Measurements from ENCODE around the gene HRAS.
A peak's percentile ranks its signal among the peaks of the same experiment; 100 is the strongest.

HRAS gene

DNA sequence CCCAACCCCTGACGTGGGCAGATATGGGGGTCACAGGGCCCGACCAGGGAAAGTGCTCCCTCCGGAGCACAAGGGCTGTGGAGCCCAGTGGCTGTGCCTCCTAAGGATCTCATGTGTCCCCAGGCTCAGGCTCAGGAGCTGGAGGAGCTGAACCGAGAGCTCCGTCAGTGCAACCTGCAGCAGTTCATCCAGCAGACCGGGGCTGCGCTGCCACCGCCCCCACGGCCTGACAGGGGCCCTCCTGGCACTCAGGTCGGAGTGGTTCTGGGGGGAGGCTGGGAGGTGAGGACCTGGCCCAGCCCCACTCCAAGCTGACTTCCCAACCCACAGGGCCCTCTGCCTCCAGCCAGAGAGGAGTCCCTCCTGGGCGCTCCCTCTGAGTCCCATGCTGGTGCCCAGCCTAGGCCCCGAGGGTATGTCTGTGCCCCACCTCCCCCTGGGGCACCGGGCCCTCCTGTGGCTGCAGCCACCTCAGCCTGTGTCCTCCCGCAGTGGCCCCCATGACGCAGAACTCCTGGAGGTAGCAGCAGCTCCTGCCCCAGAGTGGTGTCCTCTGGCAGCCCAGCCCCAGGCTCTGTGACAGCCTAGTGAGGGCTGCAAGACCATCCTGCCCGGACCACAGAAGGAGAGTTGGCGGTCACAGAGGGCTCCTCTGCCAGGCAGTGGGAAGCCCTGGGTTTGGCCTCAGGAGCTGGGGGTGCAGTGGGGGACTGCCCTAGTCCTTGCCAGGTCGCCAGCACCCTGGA lies 27.9 kb upstream of the HRAS start:
- in situ Hi-C loops (cut with HindIII; ENCODE audit: low pct_ligation_motif_present, low sequenced_read_pairs) = no loop called here
- Histone ChIP-seq H3K27ac (no peak overlapping the region), H3K36me3 (replicated peaks) (no peaks in the 10 kb centered on the region), H3K4me3 (ENCODE audit: low read depth, low read length) (no peak overlapping the region), H3K27me3 (replicated peaks) (peaks cover under 1% of the 10 kb centered on the region)
- TF ChIP-seq, protein P1, sequence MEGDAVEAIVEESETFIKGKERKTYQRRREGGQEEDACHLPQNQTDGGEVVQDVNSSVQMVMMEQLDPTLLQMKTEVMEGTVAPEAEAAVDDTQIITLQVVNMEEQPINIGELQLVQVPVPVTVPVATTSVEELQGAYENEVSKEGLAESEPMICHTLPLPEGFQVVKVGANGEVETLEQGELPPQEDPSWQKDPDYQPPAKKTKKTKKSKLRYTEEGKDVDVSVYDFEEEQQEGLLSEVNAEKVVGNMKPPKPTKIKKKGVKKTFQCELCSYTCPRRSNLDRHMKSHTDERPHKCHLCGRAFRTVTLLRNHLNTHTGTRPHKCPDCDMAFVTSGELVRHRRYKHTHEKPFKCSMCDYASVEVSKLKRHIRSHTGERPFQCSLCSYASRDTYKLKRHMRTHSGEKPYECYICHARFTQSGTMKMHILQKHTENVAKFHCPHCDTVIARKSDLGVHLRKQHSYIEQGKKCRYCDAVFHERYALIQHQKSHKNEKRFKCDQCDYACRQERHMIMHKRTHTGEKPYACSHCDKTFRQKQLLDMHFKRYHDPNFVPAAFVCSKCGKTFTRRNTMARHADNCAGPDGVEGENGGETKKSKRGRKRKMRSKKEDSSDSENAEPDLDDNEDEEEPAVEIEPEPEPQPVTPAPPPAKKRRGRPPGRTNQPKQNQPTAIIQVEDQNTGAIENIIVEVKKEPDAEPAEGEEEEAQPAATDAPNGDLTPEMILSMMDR (IDR thresholded peaks at IDR 0.05; ENCODE audit: low read depth, low read length, missing control alignments) = no peak
- DNase-seq = no peak

DNA sequence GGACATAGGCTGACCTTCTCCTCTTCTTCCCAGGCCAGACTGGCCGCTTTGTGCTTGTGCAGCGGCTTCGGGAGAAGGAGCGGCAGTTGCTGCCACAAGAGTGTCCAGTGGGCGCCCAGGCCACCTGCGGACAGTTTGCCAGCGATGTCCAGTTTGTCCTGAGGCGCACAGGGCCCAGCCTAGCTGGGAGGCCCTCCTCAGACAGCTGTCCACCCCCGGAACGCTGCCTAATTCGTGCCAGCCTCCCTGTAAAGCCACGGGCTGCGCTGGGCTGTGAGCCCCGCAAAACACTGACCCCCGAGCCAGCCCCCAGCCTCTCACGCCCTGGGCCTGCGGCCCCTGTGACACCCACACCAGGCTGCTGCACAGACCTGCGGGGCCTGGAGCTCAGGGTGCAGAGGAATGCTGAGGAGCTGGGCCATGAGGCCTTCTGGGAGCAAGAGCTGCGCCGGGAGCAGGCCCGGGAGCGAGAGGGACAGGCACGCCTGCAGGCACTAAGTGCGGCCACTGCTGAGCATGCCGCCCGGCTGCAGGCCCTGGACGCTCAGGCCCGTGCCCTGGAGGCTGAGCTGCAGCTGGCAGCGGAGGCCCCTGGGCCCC lies 26.8 kb upstream of the HRAS start:
- TF ChIP-seq, protein P1 (IDR thresholded peaks at IDR 0.05; ENCODE audit: low read depth, low read length, missing control alignments) = no peak

GRCh38 chr11:561148-562003 lies 26.0 kb upstream of the HRAS start:
- H3K27me3 ChIP-seq (replicated peaks) = peaks cover 19% of the 10 kb centered on the region
- H3K36me3 ChIP-seq (replicated peaks) = no peaks in the 10 kb centered on the region
- no peak overlapping the region for H3K27ac ChIP-seq
- TF ChIP-seq, protein P1 (IDR thresholded peaks at IDR 0.05; ENCODE audit: low read depth, low read length, missing control alignments) = no peak
- H3K4me3 ChIP-seq (ENCODE audit: low read depth, low read length) = peak overlapping the region; percentile 54
- no peak for DNase-seq
- in situ Hi-C loops (cut with HindIII; ENCODE audit: low pct_ligation_motif_present, low sequenced_read_pairs) = no loop called here

More for the DNA sequence above, 26.8 kb upstream of the HRAS start:
- Histone ChIP-seq H3K27me3 (replicated peaks) (peaks cover 11% of the 10 kb centered on the region), H3K4me3 (ENCODE audit: low read depth, low read length) (no peak overlapping the region), H3K36me3 (replicated peaks) (no peaks in the 10 kb centered on the region), H3K27ac (no peak overlapping the region)
- no peak for DNase-seq
- in situ Hi-C loops (cut with HindIII; ENCODE audit: low pct_ligation_motif_present, low sequenced_read_pairs) = no loop called here

DNA sequence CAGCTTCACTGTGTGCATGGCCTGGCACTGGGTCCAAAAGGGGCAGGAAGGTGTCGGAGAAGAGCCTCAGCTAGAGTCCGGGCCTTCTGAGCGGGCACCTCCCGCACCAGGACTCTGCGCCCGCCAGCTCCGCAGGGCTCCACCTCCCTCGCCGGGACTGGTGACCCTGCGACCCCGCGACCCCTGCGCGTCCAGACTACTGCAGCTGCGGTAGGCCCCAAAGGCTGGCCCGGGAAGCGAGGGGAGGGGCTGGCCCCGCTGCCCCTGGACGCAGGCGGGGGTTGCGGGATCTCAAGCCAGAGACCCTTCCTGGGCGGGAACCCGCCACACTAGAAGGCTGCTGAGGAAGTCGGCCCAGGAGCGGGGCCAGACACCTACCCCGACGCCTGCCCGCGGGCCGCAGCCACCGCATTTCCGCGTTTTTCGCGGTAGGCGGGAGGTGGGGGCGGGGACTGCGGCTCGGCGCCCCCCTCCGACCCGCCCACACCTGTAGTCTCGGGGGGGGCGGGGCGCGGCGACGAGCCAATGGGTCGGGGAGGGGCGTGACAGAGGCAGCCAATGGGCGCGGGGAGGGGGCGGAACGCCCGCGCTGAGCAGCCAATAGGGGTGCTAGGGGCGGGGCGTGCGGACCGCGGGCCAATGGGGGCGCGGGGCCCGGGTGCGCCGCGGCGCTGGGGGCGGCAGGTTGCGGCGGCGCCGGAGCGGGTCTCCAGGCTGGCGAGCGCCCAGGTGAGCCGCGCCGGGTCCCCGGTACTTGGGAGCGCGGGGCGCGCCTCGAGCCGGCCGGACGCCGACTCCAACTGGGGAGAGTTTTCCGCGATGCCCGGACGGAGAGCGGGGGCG lies 25.1 kb upstream of the HRAS start, which contains the start of the genes LMNTD2 and RASSF7:
LMNTD2 (minus strand) TSS at position 434 of the 843 bp plus-strand sequence; CDS start at position 412, 22 bp downstream.
RASSF7 (plus strand) TSS at position 666 of the 843 bp plus-strand sequence. CDS start 799 bp downstream, outside the sequence.
- in situ Hi-C loops (cut with HindIII; ENCODE audit: low pct_ligation_motif_present, low sequenced_read_pairs) = no loop called here
- peak; percentile 76 for DNase-seq
- Histone ChIP-seq H3K27me3 (replicated peaks) (peaks cover 28% of the 10 kb centered on the region), H3K4me3 (ENCODE audit: low read depth, low read length) (peak within 1 kb of the TSS; percentile 55), H3K27ac (no peak within 1 kb of the TSS), H3K36me3 (replicated peaks) (no peaks in the 10 kb centered on the region)
- TF ChIP-seq, protein P1 (IDR thresholded peaks at IDR 0.05; ENCODE audit: low read depth, low read length, missing control alignments) = no peak

- peaks cover 32% of the 10 kb centered on the region for H3K27me3 ChIP-seq (replicated peaks)
- in situ Hi-C loops (cut with HindIII; ENCODE audit: low pct_ligation_motif_present, low sequenced_read_pairs) = no loop called here
- H3K27ac ChIP-seq = no peak overlapping the region
Measured at GRCh38 chr11:559712-560304, 24.4 kb upstream of the HRAS start.

More at GRCh38 chr11:559712-560304, 24.4 kb upstream of the HRAS start:
- Histone ChIP-seq H3K4me3 (ENCODE audit: low read depth, low read length) (peak overlapping the region; percentile 55), H3K36me3 (replicated peaks) (no peaks in the 10 kb centered on the region)
- TF ChIP-seq, protein P1 (IDR thresholded peaks at IDR 0.05; ENCODE audit: low read depth, low read length, missing control alignments) = no peak
- no peak for DNase-seq

Measured in brain microvascular endothelial cell (primary cell).